Fibroblast of skin of right biceps (primary cell): Measurements from ENCODE around the gene SLC25A1.
A peak's percentile ranks its signal among the peaks of the same experiment; 100 is the strongest.
"Not testable (repeated sequence)": the region's sequence is repeated elsewhere in the genome, so short reads cannot be mapped to it uniquely, and the experiment has no call there.

Source experiments
- DNase-seq: peaks from one replicate; pipeline ENCODE4 v3.0.0-alpha.2; 2013

The SLC25A1 gene

DNA sequence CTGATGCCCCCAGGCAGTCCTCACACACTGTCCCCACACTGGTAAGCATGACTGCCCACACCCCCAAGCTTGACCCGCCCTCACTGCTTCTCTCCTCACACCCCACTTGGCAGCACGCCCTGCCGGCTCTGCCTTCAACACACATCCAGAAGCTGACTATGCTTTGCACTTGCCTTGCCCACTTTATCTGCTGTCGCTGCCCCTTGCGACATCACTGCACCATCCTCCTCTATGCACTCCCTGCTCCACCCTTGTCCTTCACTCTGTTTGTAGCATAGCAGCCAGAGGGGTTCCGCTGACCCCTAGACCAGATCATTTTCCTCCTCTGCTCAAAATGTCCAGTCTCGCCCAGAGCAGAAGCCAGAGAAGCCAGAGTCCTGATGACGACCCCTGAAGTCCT, 25.3 kb upstream of the SLC25A1 start:
- DNase-seq = no peak

GRCh38 chr22:19202799-19203186, 24.3 kb upstream of the SLC25A1 start:
- not testable (repeated sequence) for DNase-seq

DNA sequence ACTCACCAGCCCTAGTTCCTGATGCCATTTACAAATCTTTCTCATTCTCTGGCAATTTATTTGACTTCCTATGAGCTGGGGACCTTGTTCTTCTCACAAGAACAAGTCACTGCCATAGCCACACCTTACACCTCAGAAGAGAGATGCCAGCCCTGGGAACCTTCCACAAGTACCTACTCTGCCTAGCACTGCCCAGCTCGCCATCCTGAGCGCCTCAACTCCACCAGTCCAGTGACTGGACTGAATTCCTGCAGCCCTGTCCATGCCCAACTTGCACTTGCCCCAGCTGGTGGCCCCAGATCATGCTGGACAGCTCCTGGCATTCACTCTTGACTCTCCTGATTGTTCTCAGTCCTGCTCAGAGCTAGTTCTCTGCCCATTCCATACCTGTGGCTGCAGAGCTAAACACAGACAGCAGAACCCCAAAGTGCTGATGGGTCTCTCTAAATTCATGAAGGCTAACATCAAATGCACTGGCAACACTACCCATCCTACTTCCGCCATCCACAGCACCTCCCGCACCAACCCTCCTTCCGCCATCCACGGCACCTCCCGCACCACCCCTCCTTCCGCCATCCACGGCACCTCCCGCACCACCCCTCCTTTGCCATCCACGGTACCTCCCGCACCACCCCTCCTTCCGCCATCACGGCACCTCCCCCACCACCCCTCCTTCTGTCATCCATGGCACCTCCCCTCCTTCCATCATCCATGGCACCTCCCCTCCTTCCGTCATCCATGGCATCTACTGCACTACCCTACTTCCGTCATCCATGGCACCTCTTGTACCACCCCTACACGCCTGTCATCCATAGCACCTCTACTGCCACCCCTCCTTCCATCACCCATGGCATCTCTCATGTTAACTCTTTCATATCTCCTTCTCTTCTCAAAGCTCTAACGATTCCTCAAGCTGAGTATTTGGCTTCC, 23.6 kb upstream of the SLC25A1 start:
- no peak for DNase-seq

DNA sequence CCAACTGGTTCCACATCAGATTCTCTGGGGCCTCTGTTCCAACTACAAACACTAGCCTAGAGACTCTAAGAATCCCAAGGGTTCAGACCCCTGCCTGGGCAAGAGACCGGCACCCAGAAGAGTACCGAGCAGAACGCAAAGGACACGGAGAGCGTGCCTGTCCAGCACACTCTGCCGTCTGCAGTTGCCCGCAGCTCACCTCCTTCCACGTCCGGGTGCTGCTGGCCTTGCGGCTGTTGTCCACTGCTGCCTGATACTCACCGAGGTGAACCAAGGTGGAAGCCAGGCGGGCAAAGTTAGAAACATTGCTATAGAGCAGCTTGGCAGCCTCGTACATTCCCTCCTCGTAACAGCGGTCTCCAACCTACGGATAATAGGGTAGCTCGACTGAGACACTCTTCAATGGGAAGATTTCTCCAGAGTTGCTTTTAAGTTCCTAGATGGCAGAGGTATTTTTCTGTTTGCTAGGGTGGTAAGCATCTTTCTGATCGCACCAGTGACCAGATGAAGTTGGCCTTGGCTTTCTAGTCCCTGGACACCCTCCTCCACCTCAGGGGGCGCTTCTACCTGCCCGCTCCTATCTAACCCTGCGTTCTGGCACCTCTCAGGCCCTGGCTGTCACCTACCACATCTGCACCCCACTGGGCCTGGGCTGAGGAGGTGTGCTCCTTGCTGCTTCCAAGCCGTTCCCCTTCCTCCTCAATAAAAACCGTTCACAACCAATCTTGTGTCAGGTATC, 22.8 kb upstream of the SLC25A1 start:
- no peak for DNase-seq

GRCh38 chr22:19199479-19199878, 20.9 kb upstream of the SLC25A1 start:
- no peak for DNase-seq

GRCh38 chr22:19197997-19198865, 19.7 kb upstream of the SLC25A1 start:
- no peak for DNase-seq

- no peak for DNase-seq
Measured at GRCh38 chr22:19196841-19197612, 18.5 kb upstream of the SLC25A1 start.

DNA sequence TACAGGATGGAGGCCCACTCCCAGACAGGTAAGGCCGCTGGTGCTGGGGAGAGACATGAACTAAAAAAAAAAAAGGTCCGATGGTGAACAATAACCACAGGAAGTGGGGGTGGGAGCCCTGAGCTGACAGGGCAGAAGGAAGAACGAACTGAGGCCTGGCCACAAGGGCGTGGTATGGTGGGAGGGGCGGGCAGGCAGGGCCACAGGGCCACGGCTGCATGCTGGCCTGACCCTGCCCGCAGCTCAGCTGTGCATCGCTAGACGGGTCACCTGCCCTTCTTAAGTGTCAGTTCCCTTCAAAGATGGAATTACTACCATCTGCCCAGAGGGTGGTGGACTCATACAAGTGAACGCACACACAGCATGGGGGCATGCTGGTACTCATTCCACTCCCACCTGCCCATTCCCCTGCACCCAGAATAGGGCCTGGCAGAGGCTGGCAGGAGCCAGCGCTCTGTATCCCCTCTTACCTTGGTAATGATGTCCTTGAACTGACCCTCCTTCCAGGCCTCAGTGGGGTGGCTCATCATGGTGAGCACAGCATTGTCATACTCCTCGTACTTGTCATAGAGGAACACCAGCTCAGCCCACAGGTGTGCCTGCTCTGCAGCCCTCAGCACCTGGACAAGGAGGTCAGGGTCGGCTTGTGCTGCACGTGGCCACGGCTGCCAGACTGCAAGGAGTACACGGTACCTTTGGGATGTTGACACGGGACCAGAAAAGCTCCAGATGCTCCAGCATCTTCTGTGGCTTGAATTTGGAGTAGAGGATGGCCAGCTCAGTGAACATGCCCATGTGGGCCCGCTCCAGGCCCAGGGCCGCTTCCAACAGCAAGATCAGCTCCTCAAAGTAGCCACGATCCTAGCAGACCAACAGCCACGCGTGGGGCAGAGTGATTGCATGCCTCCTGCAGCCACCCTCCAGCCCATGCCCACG, 17.5 kb upstream of the SLC25A1 start:
- no peak for DNase-seq

DNA sequence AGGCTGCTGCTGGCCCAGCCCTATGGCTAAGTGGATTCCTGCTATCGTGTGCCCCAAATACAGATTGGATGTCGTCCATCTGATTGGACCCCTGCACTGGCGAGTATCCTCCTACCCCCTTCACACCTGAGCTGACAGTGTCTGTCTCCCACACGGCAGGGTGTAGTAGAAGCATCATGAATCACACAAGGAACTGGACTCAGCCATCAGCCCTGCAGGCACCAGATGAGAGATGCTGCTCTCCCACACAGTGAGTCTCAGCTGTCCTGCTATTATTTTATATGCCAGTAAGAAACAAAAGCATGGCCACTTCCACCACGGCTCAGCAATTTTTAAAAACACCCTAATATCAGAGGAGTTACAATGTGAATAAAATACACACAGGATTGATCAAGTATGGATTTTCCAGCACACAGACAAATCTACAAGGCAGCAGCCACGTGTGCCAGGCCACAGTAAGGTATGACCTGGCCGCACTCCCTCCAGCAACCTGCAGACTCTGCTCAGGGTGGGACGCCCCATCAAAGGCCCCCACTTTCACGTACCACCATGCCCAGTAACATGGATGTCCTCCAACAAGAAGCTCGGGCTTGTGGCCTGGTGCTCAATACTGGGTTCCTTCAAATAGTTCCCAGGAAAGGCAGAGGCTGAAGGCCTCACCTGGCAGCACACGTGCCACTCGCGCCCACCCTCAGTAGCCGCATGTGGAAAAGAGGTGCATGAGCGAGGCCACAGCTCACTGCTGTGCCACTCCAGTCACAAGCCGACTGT, 16.4 kb upstream of the SLC25A1 start:
- DNase-seq = no peak

DNA sequence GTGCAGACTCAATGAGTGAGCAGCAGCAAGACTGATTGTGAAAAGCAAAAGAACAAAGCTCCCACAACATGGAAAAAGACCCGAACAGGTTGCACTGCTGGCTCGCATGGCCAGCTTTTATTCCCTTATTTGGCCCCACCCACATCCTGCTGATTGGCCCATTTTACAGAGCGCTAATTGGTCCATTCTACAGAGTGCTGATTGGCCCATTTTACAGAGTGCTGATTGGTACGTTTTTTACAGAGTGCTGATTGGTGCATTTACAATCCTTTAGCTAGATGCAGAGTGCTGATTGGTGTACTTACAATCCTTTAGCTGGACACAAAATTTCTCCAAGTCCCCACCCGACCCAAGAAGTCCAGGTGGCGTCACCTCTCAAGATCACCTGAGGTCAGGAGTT, 15.3 kb upstream of the SLC25A1 start:
- DNase-seq = no peak

- peak; percentile 18 for DNase-seq
Measured at GRCh38 chr22:19187716-19188563, 9.4 kb upstream of the SLC25A1 start.

- DNase-seq = no peak
Measured at GRCh38 chr22:19184276-19184997, 5.9 kb upstream of the SLC25A1 start.

- no peak for DNase-seq
Measured at GRCh38 chr22:19183216-19183615, 4.7 kb upstream of the SLC25A1 start.

- no peak for DNase-seq
Measured at GRCh38 chr22:19182472-19183157, 4.1 kb upstream of the SLC25A1 start.

DNA sequence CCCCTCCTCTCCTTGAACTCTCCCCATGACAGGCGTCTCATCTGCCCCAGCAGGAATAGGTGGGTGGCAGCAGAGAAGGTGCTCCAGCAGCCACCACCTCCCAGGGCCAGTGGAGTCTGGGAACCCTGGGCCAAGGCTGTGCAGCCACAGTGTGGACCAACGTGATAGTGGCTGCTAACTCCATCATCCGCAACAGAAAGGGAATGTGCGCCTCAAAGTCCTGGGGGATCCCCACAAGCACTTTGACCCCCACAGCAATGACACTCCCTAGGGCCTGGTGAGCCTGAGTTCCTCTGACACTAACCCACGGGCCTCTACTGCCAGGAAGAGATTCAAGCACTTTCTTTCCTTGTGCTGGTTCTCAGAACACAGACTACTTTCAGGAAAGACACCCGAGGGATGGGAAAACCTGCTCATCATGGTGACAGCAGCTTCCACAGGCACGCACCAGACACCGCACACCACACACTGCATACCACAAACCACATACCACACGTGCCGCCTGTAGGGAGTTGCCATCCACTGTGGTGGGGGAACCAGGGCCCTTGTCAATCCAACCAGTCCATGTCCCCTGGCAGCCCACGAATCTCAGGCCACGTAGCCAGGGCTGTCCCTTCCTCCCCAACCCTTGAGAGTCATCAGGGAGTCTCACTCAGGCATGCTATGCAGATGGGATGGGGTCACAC, 3.4 kb upstream of the SLC25A1 start:
- no peak for DNase-seq

- no peak for DNase-seq
Measured at GRCh38 chr22:19180740-19181410, 2.3 kb upstream of the SLC25A1 start.

GRCh38 chr22:19180234-19180633, 1.7 kb upstream of the SLC25A1 start:
- no peak for DNase-seq
